GM21737 (cell line): ENCODE data around the gene TMC4.
A peak's percentile ranks its signal among the peaks of the same experiment; 100 is the strongest.

ENCODE experiments used
- ATAC-seq: cut with Tn5 transposase; IDR thresholded peaks from one replicate; pipeline ENCODE4 v1.9.1; 2021; ENCODE audit warnings: mild to moderate bottlenecking, moderate library complexity; ENCODE audit not compliant: unreplicated experiment

Gene TMC4

DNA sequence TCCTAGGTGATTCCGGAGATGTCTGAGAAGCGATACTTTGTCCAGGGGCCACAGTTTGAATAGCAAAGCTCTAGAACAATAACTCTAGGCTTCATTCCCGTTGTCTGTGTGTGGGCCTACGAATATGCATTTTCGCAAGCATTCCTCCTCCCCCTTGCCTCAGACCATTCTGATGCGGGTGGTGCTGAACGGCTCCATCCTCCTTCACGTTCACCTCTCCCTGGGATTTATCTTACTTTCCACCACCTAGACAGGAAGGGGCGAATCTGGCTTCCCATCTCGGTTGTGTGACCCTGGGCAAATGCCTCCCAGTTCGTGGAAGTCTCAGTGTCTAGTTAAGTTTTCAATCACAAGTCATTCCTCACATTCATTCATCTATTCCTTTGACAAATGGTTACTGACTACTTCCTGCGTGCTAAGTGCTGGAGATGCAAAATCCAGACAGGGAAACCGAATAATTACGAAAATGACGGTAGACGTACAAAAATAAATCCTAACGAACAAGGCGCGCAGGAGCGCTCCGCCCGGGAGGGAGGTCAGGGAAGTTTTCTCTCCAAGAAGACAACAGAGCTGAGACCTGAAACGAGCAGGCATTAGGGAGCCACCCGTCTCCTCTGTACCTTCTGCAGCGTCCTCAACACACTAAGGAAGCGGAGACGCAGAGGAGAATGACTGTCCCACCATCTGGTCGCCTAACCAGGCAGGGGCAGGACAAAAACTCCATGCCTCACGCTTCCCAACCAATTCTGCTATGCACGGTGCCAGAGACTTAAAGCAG, 36.7 kb downstream of the TMC4 start:
- ATAC-seq, result peak; percentile 0

DNA sequence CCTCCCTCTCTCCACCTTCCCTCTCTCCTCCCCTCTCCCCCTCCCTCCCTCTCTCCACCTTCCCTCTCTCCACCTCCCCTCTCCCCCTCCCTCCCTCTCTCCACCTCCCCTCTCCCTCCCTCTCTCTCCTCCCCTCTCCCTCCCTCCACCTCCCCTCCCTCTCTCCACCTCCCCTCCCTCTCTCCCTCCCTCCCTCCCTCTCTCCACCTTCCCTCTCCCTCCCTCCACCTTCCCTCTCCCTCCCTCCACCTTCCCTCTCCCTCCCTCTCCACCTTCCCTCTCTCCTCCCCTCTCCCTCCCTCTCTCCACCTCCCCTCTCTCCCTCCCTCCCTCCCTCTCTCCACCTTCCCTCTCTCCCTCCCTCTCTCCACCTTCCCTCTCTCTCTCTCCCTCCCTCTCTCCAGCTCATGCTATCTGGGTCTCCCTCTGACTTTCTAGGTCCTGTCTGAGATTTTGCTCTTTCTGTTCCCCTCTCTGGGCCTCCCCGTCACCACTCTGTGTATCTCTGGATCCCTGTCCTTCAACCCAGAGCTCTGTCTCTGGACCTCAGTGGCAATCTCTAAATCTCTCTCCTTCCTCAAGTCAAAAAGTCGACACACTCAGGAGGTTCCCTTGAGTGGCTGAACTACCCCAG, 38.9 kb downstream of the TMC4 start:
- ATAC-seq, result no peak

DNA sequence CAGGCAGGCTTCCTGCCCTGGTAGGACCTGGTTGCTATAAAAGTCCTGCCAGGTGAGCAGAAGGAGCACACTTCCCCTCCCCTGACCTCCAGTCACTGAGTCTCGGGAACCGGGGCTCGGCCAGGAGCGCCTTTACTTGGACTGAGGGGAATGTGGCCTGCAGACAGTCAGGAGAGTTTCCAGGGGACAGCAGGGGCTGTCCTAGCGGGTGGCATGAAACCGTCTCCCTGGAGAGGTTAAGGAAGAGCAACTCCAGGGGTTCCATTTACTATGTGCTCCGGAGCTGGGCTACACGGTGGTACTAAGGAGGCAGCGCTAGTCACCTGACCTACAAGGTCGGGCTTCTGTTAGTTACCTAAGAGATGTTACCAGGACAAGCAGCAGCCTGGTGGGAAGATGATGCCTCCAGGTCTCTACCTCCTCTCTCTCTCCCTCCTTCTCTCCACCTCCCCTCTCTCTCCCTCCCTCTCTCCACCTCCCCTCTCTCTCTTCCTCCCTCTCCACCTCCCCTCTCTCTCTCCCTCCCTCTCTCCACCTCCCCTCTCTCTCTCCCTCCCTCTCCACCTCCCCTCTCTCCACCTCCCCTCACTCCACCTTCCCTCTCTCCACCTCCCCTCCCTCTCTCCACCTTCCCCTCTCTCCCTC, 39.5 kb downstream of the TMC4 start:
- no peak for ATAC-seq

DNA sequence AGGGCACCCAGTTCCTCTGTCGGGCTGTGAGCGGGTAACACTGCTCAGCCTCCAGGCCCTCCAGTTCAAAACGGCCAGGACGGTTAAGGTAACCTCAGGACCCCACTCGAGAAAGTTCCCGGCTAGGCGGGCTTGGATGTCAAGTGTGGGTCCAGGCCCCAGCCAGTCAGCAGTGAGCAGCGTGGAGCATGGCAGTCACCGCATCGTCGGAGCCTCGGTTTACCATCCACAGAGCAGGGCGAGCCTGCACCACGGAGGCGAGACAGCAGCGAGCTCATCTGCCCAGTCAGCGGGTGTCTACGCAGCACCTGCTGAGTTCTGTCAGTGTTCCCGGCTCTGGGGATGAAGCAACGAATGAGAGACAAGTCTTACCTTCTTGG, 43.4 kb downstream of the TMC4 start:
- ATAC-seq, result no peak

DNA sequence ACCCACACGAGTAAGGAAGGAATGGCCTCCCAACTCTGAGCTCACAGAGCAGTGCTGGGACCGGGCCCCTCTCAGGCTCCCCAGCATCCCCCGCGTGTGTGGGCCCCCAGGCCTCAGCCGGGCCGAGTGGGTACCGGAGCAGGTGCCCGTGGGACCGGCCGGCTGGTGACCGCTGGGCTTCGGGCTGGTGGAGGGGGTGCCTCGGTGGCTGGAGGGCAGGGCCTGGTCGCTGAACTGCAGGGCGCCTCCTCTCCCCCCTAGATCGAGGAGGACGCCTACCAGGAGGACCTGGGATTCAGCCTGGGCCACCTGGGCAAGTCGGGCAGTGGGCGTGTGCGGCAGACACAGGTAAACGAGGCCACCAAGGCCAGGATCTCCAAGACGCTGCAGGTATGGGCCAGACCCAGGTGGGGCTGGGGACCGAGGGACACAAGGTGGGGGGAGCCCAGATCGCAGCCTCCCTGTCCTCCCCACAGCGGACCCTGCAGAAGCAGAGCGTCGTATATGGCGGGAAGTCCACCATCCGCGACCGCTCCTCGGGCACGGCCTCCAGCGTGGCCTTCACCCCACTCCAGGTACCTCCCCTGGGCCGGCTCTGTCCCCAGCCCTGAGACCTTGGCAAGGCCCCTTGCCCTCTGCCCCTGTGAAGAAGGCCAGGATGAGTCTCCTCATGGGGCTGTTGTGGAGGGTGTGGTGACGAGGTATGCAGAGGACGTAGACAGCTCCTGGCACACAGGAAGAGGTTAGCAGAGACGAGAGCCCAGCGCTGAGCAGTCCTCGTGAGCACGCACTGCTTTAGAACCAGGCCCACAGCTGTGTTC, 44.0 kb downstream of the TMC4 start:
- no peak for ATAC-seq

DNA sequence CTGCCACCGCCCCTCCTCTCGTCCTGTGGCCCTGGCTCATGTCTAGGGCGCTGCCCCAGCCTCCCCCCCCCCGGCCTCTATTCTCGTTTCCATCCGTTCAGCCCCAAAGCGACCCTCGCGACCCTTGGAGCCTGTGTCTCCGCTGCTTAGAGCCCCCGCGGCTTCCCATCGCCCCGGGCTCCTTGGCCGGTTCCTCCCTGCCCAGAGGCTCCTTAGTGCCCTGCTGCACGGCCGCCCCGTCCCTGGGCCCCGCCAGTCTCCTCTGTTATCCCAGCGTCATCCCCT, 44.6 kb downstream of the TMC4 start:
- no peak for ATAC-seq

DNA sequence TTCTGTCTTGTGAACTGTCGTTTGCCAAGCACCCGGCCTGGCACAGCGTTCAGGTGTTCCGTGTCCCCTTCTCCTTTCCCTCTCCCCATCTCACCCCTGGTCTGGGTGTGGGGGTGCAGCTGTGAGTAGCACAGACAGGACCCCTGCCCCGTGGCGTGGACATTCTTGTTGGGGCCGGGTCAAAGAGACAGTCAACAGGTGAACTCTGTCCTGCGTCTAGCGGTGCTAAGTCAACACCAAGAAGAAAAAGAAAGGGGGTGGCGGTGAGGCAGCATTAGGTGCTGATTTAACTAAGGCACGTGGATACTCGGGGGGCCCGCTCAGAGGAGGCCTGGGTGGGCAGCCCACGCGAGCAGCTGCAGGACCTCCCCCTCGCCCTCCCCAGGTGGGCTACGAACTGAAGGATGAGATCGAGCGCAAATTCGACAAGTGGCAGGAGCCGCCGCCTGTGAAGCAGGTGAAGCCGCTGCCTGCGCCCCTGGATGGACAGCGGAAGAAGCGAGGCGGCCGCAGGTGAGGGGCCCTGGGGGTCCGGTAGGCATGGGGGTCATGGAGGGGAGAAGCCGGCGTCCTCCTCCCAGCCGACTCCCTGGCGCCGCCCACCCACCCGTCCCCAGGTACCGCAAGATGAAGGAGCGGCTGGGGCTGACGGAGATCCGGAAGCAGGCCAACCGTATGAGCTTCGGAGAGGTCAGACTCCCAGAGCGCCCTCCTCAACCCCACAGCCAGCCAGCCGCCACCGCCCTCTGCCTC, 45.1 kb downstream of the TMC4 start:
- ATAC-seq, result no peak

DNA sequence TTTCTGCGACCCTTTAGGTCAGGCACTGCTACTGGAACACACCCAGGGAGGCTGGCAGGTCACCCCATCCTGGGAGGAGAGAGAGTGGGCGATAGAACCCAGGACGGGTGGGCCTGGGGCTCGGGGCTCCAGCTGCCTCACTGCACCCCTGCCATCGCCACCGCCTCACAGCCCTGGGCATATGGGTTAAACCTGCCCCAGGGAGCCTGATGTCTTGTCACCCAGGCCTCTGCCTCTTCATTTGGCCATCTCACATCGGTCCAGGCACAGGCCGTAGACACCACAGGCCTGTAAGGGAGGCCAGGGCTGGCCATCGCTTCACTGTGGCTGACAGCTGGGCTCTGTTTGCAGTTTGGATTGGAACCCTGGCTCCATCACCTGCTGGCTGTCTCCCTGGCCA, 47.2 kb downstream of the TMC4 start:
- ATAC-seq, result no peak

DNA sequence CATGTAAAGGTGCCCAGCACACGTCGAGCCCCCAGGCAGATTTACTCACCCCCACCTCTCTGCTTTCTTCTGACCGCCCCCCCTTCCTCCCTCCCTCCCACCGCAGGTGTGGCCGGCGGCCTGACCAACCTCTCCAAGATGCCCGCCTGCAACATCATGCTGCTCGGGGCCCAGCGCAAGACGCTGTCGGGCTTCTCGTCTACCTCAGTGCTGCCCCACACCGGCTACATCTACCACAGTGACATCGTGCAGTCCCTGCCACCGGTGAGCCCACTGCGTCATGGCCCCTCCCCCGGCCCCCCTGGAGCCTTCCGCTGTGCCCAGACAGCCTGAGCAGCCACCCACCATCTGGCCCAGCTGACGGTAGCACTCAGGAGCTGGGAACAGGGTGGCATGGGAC, 48.6 kb downstream of the TMC4 start:
- no peak for ATAC-seq

DNA sequence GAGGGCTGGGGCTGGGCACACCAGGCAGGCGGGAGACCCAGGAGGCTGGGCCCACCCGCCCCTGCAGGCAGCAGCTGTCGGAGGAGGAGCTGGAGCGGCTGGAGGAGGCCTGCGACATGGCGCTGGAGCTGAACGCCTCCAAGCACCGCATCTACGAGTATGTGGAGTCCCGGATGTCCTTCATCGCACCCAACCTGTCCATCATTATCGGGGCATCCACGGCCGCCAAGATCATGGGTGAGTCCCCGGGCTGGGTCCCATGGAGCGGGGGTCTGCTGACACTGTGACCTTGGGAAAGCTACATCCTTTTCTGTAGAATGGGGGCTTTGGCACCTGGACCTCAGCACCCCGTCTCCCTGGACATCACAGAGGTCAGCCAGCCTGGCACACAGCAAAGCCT, 49.3 kb downstream of the TMC4 start:
- ATAC-seq, result no peak

DNA sequence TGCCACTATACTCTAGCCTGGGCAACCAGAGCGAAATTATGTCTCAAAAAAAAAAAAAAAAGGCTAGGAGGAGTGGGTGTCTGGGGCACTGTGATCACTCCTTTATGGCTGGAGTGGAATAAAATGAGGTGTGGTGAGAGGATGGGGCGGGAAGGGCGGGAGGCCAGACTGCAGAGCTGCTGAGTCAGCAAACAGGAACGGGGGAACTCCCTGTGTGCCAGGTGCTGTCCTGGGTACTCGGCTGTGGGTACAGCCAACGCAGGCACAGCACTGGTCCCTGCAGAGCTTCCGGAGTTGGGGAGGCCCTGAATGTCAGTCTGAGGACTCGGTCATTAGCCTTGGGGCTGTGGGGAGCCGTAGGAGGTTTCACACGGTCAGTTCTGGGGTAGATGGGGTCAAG, 51.7 kb downstream of the TMC4 start:
- ATAC-seq, result no peak

DNA sequence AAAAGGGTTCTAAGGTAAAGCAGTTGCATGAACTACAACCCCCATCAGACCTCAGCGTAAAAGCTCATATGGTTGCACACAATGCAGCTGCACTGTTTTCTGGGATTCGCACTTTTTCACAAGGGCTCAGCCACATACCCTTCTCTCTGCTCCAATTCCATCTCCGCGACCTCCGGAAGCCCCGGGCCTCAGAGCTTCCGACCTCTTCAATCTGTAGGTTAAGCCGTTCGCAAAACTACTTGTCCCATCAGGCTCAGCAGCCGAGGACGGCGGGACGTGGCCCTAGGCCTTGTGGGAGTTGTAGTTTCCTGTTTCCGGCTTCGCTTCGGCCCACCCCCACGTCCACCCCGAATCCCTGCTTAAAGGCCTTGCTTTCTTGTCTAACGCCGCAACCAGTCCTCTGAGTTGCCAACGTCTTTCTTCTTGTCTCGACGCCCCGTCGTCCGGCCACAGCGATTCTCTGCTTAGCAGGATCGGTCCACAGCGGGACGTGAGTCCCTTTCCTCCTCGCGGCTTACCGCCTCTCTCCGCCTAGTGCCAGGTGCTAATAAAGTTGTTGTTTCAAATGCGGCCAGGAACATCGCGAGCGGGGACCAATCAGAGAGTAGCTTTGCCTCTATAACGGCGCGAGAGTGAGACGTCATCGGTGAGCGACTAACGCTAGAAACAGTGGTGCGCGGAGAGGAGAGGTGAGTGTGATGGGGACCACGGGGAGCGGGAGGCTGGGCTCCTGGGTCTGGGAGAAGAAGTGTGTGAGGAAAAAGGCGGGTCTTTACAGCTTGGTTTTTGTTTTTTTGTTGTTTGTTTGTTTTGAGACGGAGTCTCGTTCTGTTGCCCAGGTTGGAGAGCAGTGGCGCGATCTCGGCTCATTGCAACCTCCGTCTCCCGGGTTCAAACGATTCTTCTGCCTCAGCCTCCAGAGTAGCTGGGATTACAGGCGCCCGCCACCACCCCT, 57.6 kb downstream of the TMC4 start, which contains the start of the genes PRPF31 and TFPT:
TSS of gene PRPF31 (plus strand) at position 646 of the 955 bp plus-strand sequence. CDS start 2,525 bp downstream, outside the sequence.
TSS of gene TFPT (minus strand) at position 549 of the 955 bp plus-strand sequence. CDS start at position 161, 388 bp downstream.
- peak; percentile 75 for ATAC-seq

DNA sequence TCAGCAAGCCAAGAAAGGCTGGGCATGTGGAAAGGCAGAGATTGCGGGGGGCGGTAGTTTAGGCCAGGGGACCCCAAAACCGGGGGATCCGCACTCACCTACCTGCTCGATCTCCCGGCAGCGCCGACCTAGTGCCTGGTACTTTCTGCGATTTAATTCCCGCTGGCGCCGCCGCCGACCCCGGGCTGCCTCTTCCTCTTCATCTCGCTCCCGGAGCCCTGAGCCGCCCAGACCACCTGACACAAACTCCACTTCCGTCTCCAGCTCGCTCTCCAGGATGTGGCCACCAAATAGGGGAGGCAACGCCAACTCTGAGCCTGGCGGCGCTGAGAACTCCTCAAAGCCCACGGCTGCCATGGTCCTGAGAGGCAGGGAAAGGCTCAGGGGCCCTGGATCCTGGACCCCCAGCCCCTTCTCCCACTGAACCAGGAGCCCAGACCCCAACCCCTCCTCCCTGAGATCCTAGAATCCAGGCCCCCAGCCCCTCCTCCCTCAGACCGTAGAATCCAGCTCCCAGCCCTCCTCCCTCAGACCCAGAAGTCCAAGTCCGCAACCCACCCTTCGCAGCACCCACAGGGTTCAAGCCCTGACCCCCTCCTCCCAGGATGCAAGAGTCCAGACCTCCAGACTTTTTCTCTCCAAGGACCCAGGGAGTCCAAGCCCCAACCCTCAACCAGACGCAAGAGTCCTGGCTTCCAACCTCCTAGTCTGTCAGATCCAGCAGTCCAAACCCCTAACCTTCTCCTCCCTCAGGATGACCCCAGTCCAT, 58.4 kb downstream of the TMC4 start:
- peak; percentile 33 for ATAC-seq
